Caco-2 (cell line): ENCODE measurements around the gene CASP3. TPM values are rescaled to one million over a fixed set of nuclear protein-coding genes. Genes with fewer than 3 reads are reported as not detected.

Experiments
- BruUV-seq: library from RNA; stranded (reverse); fragments of 400-500 nt; replicated peaks from 2 replicates; lab custom pipeline; 2021; lab: Mats Ljungman, UMichigan
- CTCF ChIA-PET: fragments of 300-600 bp; sonication (Branson Sonifier 250); formaldehyde crosslinking; loops from one replicate; lab custom pipeline; 2022; ENCODE audit warnings: antibody characterized with exemption; lab: Charles Lee
- POLR2A ChIA-PET: fragments of 300-600 bp; sonication (Branson Sonifier 250); formaldehyde crosslinking; loops from one replicate; lab custom pipeline; 2022; ENCODE audit warnings: antibody characterized with exemption; lab: Charles Lee
- DNase-seq, 2 experiments: peaks; one replicate each; pipeline versions ENCODE4 v3.0.0 to v3.0.0-alpha.2; 2020 to 2022
- H3K27me3 ChIP-seq: replicated peaks from 2 replicates; pipeline ENCODE4 v1.6.0; 2011; ENCODE audit warnings: low read length; ENCODE audit not compliant: control insufficient read depth, insufficient read depth
- H3K36me3 ChIP-seq: 2 replicates; pipeline ENCODE4 v1.5.1; 2011; ENCODE audit warnings: low read length; ENCODE audit not compliant: control insufficient read depth, insufficient read depth
- H3K4me1 ChIP-seq: fragments of 250-450 bp; sonication (Bioruptor Pico); 2 replicates; pipeline ENCODE4 v1.5.1; 2020; ENCODE audit warnings: mild to moderate bottlenecking
- H3K4me3 ChIP-seq: 2 replicates; pipeline ENCODE4 v1.5.1; 2011; ENCODE audit warnings: low read depth, mild to moderate bottlenecking, control low read depth, low read length
- H3K9me3 ChIP-seq: fragments of 250-450 bp; sonication (Bioruptor Pico); 2 replicates; pipeline ENCODE4 v1.5.1; 2020; ENCODE audit warnings: mild to moderate bottlenecking, moderate library complexity
- H3K27ac Mint-ChIP-seq: one replicate; pipeline ENCODE4 v1.8.0; 2022; ENCODE audit warnings: mixed read lengths; ENCODE audit not compliant: unreplicated experiment
- H3K27me3 Mint-ChIP-seq: one replicate; pipeline ENCODE4 v1.8.0; 2022; ENCODE audit warnings: mixed read lengths; ENCODE audit not compliant: insufficient read depth, unreplicated experiment
- H3K36me3 Mint-ChIP-seq: one replicate; pipeline ENCODE4 v1.8.0; 2022; ENCODE audit warnings: mild to moderate bottlenecking, mixed read lengths; ENCODE audit not compliant: insufficient read depth, unreplicated experiment
- H3K4me1 Mint-ChIP-seq: one replicate; pipeline ENCODE4 v1.8.0; 2022; ENCODE audit warnings: low read depth, mixed read lengths; ENCODE audit not compliant: unreplicated experiment
- H3K4me3 Mint-ChIP-seq: one replicate; pipeline ENCODE4 v1.8.0; 2022; ENCODE audit warnings: mild to moderate bottlenecking, moderate library complexity, mixed read lengths; ENCODE audit not compliant: unreplicated experiment
- H3K9me3 Mint-ChIP-seq: one replicate; pipeline ENCODE4 v1.8.0; 2022; ENCODE audit warnings: mixed read lengths; ENCODE audit not compliant: unreplicated experiment
- CTCF ChIP-seq, 2 experiments: fragments of 200-600 bp in 1 of 2; IDR thresholded peaks; 1 replicate in 1 of 2; 2 replicates in 1 of 2; pipeline versions ENCODE4 v1.5.1 to v1.8.0; 2011 to 2022; ENCODE audit warnings: antibody characterized with exemption in 1 of 2, control low read depth in 1 of 2, inconsistent platforms in 1 of 2, low read depth in 1 of 2, low read length in 1 of 2, mild to moderate bottlenecking in 1 of 2, moderate library complexity in 1 of 2; ENCODE audit not compliant: insufficient read depth in 1 of 2, severe bottlenecking in 1 of 2, unreplicated experiment in 1 of 2
- intact Hi-C: fragments of 100-400 bp; cut with micrococcal nuclease; formaldehyde crosslinking; loops from one replicate; pipeline ENCODE4 v1.10.0; 2022; ENCODE audit not compliant: unreplicated experiment
- total RNA-seq: library from RNA; stranded (reverse); gene quantifications from 2 replicates; pipeline ENCODE4 v1.2.3, GENCODE V29; 2022

CASP3 gene
- total RNA-seq, 1 experiment from 2014 or later = 34.5 TPM

- BruUV-seq = no TSS peak
- H3K36me3 Mint-ChIP-seq = no peaks in the 10 kb centered on the region
- Histone ChIP-seq H3K36me3 (no peaks in the 10 kb centered on the region; the same call in 1 of the 2 replicates), H3K4me1 (no peaks in the 10 kb centered on the region), H3K9me3 (no peaks in the 10 kb centered on the region), H3K27me3 (no peaks in the 10 kb centered on the region), H3K4me3 (no peak overlapping the region)
- H3K27ac Mint-ChIP-seq = no peak overlapping the region
- H3K4me1 Mint-ChIP-seq = no peaks in the 10 kb centered on the region
- TF ChIP-seq CTCF (IDR thresholded peaks at IDR 0.05; ENCODE audit: insufficient read depth in 1 of 2, low read depth in 1 of 2, low read length in 1 of 2, severe bottlenecking in 1 of 2, unreplicated experiment in 1 of 2) = no peak
- ChIA-PET POLR2A (no interaction called here), CTCF (no interaction called here)
- H3K27me3 Mint-ChIP-seq = no peaks in the 10 kb centered on the region
- H3K4me3 Mint-ChIP-seq = no peak overlapping the region
- no peaks in the 10 kb centered on the region for H3K9me3 Mint-ChIP-seq
- no peak for DNase-seq
- intact Hi-C loops = no loop called here
These were observed 26.7 kb upstream of the CASP3 start for GRCh38 chr4:184675821-184676492.

GRCh38 chr4:184675018-184675417 lies 25.8 kb upstream of the CASP3 start:
- H3K9me3 ChIP-seq = no peaks in the 10 kb centered on the region
- H3K36me3 Mint-ChIP-seq = no peaks in the 10 kb centered on the region
- DNase-seq = no peak
- no peaks in the 10 kb centered on the region for H3K27me3 ChIP-seq
- intact Hi-C loops = no loop called here
- CTCF ChIA-PET = no interaction called here
- POLR2A ChIA-PET = no interaction called here
- no peaks in the 10 kb centered on the region for H3K4me1 ChIP-seq
- no peaks in the 10 kb centered on the region for H3K27me3 Mint-ChIP-seq
- no peak for TF ChIP-seq CTCF (IDR thresholded peaks at IDR 0.05; ENCODE audit: insufficient read depth in 1 of 2, low read depth in 1 of 2, low read length in 1 of 2, severe bottlenecking in 1 of 2, unreplicated experiment in 1 of 2)
- BruUV-seq = no TSS peak
- no peaks in the 10 kb centered on the region for H3K9me3 Mint-ChIP-seq
- no peak overlapping the region for H3K4me3 Mint-ChIP-seq
- no peaks in the 10 kb centered on the region for H3K4me1 Mint-ChIP-seq
- no peak overlapping the region for H3K27ac Mint-ChIP-seq
- H3K36me3 ChIP-seq = no peaks in the 10 kb centered on the region; the same call in 1 of the 2 replicates
- H3K4me3 ChIP-seq = no peak overlapping the region

- POLR2A ChIA-PET = no interaction called here
- H3K4me1 ChIP-seq = no peaks in the 10 kb centered on the region
- BruUV-seq = no TSS peak
- Mint-ChIP-seq H3K4me1 (no peaks in the 10 kb centered on the region), H3K4me3 (no peak overlapping the region), H3K27ac (no peak overlapping the region), H3K36me3 (no peaks in the 10 kb centered on the region), H3K27me3 (no peaks in the 10 kb centered on the region), H3K9me3 (no peaks in the 10 kb centered on the region)
- no peaks in the 10 kb centered on the region for H3K27me3 ChIP-seq
- no peak overlapping the region for H3K4me3 ChIP-seq
- no peak for TF ChIP-seq CTCF (IDR thresholded peaks at IDR 0.05; ENCODE audit: insufficient read depth in 1 of 2, low read depth in 1 of 2, low read length in 1 of 2, severe bottlenecking in 1 of 2, unreplicated experiment in 1 of 2)
- CTCF ChIA-PET = no interaction called here
- no peak for DNase-seq
- H3K9me3 ChIP-seq = no peaks in the 10 kb centered on the region
- intact Hi-C loops = no loop called here
- H3K36me3 ChIP-seq = no peaks in the 10 kb centered on the region
These were observed 24.8 kb upstream of the CASP3 start for GRCh38 chr4:184674011-184674410.
